SK-N-SH (cell line): ENCODE results near the gene SECISBP2L. TPM values are rescaled to one million over a fixed set of nuclear protein-coding genes. Genes with fewer than 3 reads are reported as not detected.

ENCODE experiments used
- CTCF ChIA-PET: fragments of 300-600, 350-600 bp; formaldehyde crosslinking; extraction: SDS; loops from one replicate; lab custom pipeline; 2021; lab: Yijun Ruan, JAX
- POLR2A ChIA-PET: fragments of 350-600 bp; sonication (Branson Sonifier 250); formaldehyde crosslinking; extraction: SDS; loops from one replicate; lab custom pipeline; 2020; ENCODE audit warnings: antibody characterized with exemption, inconsistent platforms; lab: Yijun Ruan, JAX
- DNase-seq: peaks from one replicate; pipeline ENCODE4 v3.0.0; 2012
- H2AFZ ChIP-seq: fragments of 200-600 bp; sonication (generic); 2 replicates; pipeline ENCODE4 v1.8.1; 2016; ENCODE audit warnings: antibody characterized with exemption, mild to moderate bottlenecking, low read depth
- H3F3A ChIP-seq: fragments of 200-600 bp; sonication (generic); replicated peaks from 2 replicates; pipeline ENCODE3; 2016; ENCODE audit warnings: antibody characterized with exemption, mild to moderate bottlenecking; ENCODE audit not compliant: insufficient read depth
- H3K27ac ChIP-seq, 2 experiments: fragments of 200-500 bp in 1 of 2; fragments of 200-600 bp in 1 of 2; sonication (Bioruptor generic) in 1 of 2; sonication (generic), shearing (Covaris generic) in 1 of 2; 2 replicates each; pipeline versions ENCODE4 v1.5.1 to v1.6.1; 2014 to 2016; ENCODE audit warnings: low read depth in 2 of 2, inconsistent platforms in 1 of 2, low read length in 1 of 2, mild to moderate bottlenecking in 1 of 2, mixed read lengths in 1 of 2
- H3K27me3 ChIP-seq: fragments of 200-600 bp; sonication (generic), shearing (Covaris generic); 2 replicates; pipeline ENCODE4 v1.6.1; 2016; ENCODE audit warnings: mixed run types; ENCODE audit not compliant: insufficient read depth
- H3K36me3 ChIP-seq, 2 experiments: fragments of 200-500 bp in 1 of 2; fragments of 200-600 bp in 1 of 2; sonication (Bioruptor generic) in 1 of 2; sonication (generic) in 1 of 2; replicated peaks in 1 of 2; 2 replicates each; pipeline versions ENCODE3 to v1.5.1; 2014 to 2016; ENCODE audit warnings: low read length in 1 of 2, mild to moderate bottlenecking in 1 of 2; ENCODE audit not compliant: insufficient read depth in 2 of 2, control insufficient read depth in 1 of 2
- H3K4me1 ChIP-seq, 2 experiments: fragments of 200-500 bp in 1 of 2; fragments of 200-600 bp in 1 of 2; sonication (Bioruptor generic) in 1 of 2; sonication (generic), shearing (Covaris generic) in 1 of 2; 2 replicates each; pipeline versions ENCODE4 v1.5.1 to v1.6.1; 2014 to 2016; ENCODE audit warnings: low read depth in 1 of 2, low read length in 1 of 2, mixed run types in 1 of 2; ENCODE audit not compliant: insufficient read depth in 2 of 2, control insufficient read depth in 1 of 2
- H3K4me2 ChIP-seq: fragments of 200-600 bp; sonication (generic), shearing (Covaris generic); 2 replicates; pipeline ENCODE4 v1.6.1; 2017; ENCODE audit warnings: mixed run types
- H3K4me3 ChIP-seq, 2 experiments: fragments of 200-500 bp in 1 of 2; fragments of 200-600 bp in 1 of 2; sonication (Bioruptor generic) in 1 of 2; sonication (generic), shearing (Covaris generic) in 1 of 2; 2 replicates each; pipeline versions ENCODE4 v1.5.1 to v1.8.1; 2014 to 2016; ENCODE audit warnings: low read depth in 2 of 2, inconsistent platforms in 1 of 2, low read length in 1 of 2, mild to moderate bottlenecking in 1 of 2, mixed read lengths in 1 of 2, moderate library complexity in 1 of 2
- H3K79me2 ChIP-seq: fragments of 200-600 bp; sonication (generic); 2 replicates; pipeline ENCODE4 v1.8.1; 2017; ENCODE audit warnings: mild to moderate bottlenecking; ENCODE audit not compliant: insufficient read depth
- H3K9ac ChIP-seq: fragments of 200-600 bp; sonication (generic); 2 replicates; pipeline ENCODE4 v1.6.1; 2017; ENCODE audit warnings: mixed run types
- H3K9me2 ChIP-seq: fragments of 200-600 bp; sonication (generic); 2 replicates; pipeline ENCODE4 v1.6.1; 2017; ENCODE audit warnings: mixed run types
- H3K9me3 ChIP-seq: fragments of 200-600 bp; sonication (generic); 2 replicates; pipeline ENCODE4 v1.6.1; 2017; ENCODE audit warnings: mixed run types, mild to moderate bottlenecking, moderate library complexity
- H4K20me1 ChIP-seq: fragments of 200-600 bp; sonication (generic); 2 replicates; pipeline ENCODE4 v1.6.1; 2017; ENCODE audit warnings: mild to moderate bottlenecking, mixed run types; ENCODE audit not compliant: insufficient read depth
- CTCF ChIP-seq: fragments of 200-600 bp; sonication (generic); IDR thresholded peaks from 2 replicates; pipeline ENCODE4 v1.6.1; 2017; ENCODE audit warnings: antibody characterized with exemption, mild to moderate bottlenecking, moderate library complexity
- FOSL2 ChIP-seq: IDR thresholded peaks from 2 replicates; pipeline ENCODE4 v1.4.0; 2012; ENCODE audit warnings: low read depth, mild to moderate bottlenecking, moderate library complexity, borderline replicate concordance
- FOXJ3 ChIP-seq: sonication (generic); formaldehyde crosslinking; IDR thresholded peaks from 2 replicates; pipeline ENCODE4 v1.5.1; 2020; ENCODE audit warnings: mild to moderate bottlenecking, missing genetic modification reagents
- GATA2 ChIP-seq: sonication (generic); formaldehyde crosslinking; IDR thresholded peaks from 2 replicates; pipeline ENCODE4 v1.5.0; 2020; ENCODE audit warnings: mild to moderate bottlenecking, missing genetic modification reagents
- MAX ChIP-seq: IDR thresholded peaks from 2 replicates; pipeline ENCODE4 v1.4.0; 2012; ENCODE audit warnings: low read depth
- MEF2A ChIP-seq: IDR thresholded peaks from 2 replicates; pipeline ENCODE4 v1.4.0; 2012; ENCODE audit warnings: low read depth, borderline replicate concordance
- MXI1 ChIP-seq: IDR thresholded peaks from 2 replicates; pipeline ENCODE4 v1.6.1; 2012; ENCODE audit warnings: mild to moderate bottlenecking, low read depth, low read length, improper control_type of control experiment
- NRF1 ChIP-seq: IDR thresholded peaks from 2 replicates; pipeline ENCODE4 v1.6.1; 2012; ENCODE audit warnings: low read depth, mild to moderate bottlenecking, low read length
- PBX3 ChIP-seq: IDR thresholded peaks from 2 replicates; pipeline ENCODE4; 2012
- REST ChIP-seq: IDR thresholded peaks from 2 replicates; pipeline ENCODE4 v1.6.1; 2012; ENCODE audit warnings: mild to moderate bottlenecking, low read depth, low read length, moderate library complexity
- RXRA ChIP-seq: IDR thresholded peaks from 2 replicates; pipeline ENCODE4 v1.4.0; 2012; ENCODE audit warnings: low read depth, mild to moderate bottlenecking, borderline replicate concordance
- TEAD4 ChIP-seq: IDR thresholded peaks from 2 replicates; pipeline ENCODE4 v1.4.0; 2012; ENCODE audit warnings: mild to moderate bottlenecking, borderline replicate concordance; ENCODE audit not compliant: insufficient read depth
- WGBS: methylation state at CpG from one replicate; pipeline ENCODE4 v1.1.6; 2017; ENCODE audit warnings: low lambda C conversion rate; 5-methylcytosine and 5-hydroxymethylcytosine counted together
- polyA plus RNA-seq, 3 experiments: library from polyadenylated mRNA; depleted of rRNA; stranded (reverse); fragments of >200 nt; gene quantifications; 2 replicates each; pipeline ENCODE4 v1.2.3, GENCODE V29; 2012

The SECISBP2L gene
- polyA plus RNA-seq, 1 of the 3 experiments (the other 2 are of a cell fraction) = 6.0 TPM

DNA sequence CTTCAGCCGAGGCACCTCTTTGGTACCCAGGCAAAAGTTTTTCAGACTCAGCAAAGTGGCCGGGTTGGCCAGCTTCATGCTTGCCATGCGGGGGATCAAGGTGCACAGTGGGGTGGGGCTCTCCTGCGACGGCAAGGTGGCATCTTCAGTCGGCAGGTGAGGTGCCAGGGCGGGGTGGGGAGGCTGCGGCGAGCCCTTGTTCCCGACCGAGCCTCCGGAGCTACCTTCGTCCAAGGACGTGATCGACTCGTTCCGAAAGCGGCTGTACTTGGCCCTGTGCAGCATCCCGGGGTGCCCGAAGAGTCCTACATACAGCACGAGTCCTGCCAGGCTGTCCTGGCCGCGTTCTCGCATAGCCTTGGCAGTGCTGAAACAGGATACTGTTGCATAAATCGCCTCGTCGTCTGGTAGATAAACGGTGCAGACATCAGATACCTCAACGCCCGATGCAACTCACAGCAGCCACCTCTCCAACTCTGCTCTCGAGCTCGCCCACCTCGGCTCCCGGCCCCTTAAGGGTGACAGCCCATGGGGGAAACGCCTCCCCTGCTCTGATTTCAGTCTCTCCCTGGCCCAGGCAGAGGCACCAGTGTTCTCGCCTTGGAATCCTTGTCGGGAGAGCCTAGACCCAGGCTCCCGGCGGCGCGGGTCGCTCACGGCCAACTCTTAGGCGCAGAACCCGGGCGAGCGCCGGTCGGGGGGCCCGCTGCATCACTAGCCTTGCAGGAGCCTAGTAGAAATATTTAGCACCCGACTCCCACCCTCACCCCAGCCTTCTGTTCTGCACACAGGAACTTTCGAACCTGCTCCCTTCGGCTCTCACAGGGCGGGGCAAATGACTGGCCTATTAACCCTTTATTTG lies 83.4 kb downstream of the SECISBP2L start:
- Histone ChIP-seq H3K9me3 (no peaks in the 10 kb centered on the region), H2AFZ (peak overlapping the region; percentile 96), H4K20me1 (no peaks in the 10 kb centered on the region), H3K27ac (peak overlapping the region; percentile 79 to 84), H3K9me2 (no peaks in the 10 kb centered on the region), H3K4me3 (peak overlapping the region; percentile 76 to 78), H3K4me1 (peaks cover 10 to 12% of the 10 kb centered on the region in 2 experiments; a peak in 2 of 4 replicates), H3K4me2 (peak overlapping the region; percentile 91)
- CTCF ChIA-PET = interaction anchor here (0.8 to 7.1 kb wide), 8 partner anchors 11 to 1183 kb away, joined by 3 to 60 read pairs (median 4); no protein-coding TSS in a partner anchor
- 8% methylated on average over 12 of the region's 54 CpGs for WGBS
- no peak for TF ChIP-seq FOSL2
- no peak for TF ChIP-seq CTCF
- 0 out of 2 replicates have a peak, but pooled peaks have one; percentile 19 for TF ChIP-seq TEAD4
- TF ChIP-seq PBX3 = no peak
- TF ChIP-seq MXI1 = peak; percentile 12; the same call in 1 of the 2 replicates
- TF ChIP-seq RXRA = no peak
- peak; percentile 3; the same call in 1 of the 2 replicates for TF ChIP-seq MAX
- TF ChIP-seq, all 33 proteins: peak for 3
- Histone ChIP-seq H3K9ac (peak overlapping the region; percentile 64), H3K36me3 (no peaks in the 10 kb centered on the region), H3F3A (peaks cover 13% of the 10 kb centered on the region), H3K79me2 (0 out of 2 replicates have a peak, but pooled peaks cover 3% of the 10 kb centered on the region), H3K27me3 (no peaks in the 10 kb centered on the region)
- peak; percentile 71 for DNase-seq
- POLR2A ChIA-PET = interaction anchor here (1.5 to 3.0 kb wide), 5 partner anchors 12 to 193 kb away, joined by 4 to 23 read pairs (median 6); partner anchors contain the start of genes COPS2 and EID1

- no peaks in the 10 kb centered on the region for H3K4me1 ChIP-seq
- no peaks in the 10 kb centered on the region for H3K36me3 ChIP-seq
- no peaks in the 10 kb centered on the region for H3K9me3 ChIP-seq
- no peak overlapping the region for H3K27ac ChIP-seq
- POLR2A ChIA-PET = no interaction called here
- DNase-seq = no peak
- no peak for TF ChIP-seq GATA2 (CRISPR knock-in tag)
- no peak for TF ChIP-seq MEF2A
- TF ChIP-seq NRF1 = no peak
- TF ChIP-seq FOXJ3 = no peak
- no peak for TF ChIP-seq REST
- no peak overlapping the region for H3K4me2 ChIP-seq
- H3K79me2 ChIP-seq = 0 out of 2 replicates have a peak, but pooled peaks cover 3% of the 10 kb centered on the region
- H4K20me1 ChIP-seq = no peaks in the 10 kb centered on the region
- no peaks in the 10 kb centered on the region for H3F3A ChIP-seq
- CTCF ChIA-PET = no interaction called here
- 84% methylated on average over 3 of the region's 3 CpGs for WGBS
- no peaks in the 10 kb centered on the region for H3K9me2 ChIP-seq
- no peak overlapping the region for H2AFZ ChIP-seq
- no peak overlapping the region for H3K9ac ChIP-seq
- no peaks in the 10 kb centered on the region for H3K27me3 ChIP-seq
- H3K4me3 ChIP-seq = no peak overlapping the region
These were observed 90.3 kb downstream of the SECISBP2L start for GRCh38 chr15:48955967-48956366.
